Hepatocyte (in vitro differentiated cells): Measurements from ENCODE around the gene KLHL30.

Source experiments
- CTCF ChIP-seq: fragments of 200-600 bp; sonication (generic); IDR thresholded peaks from 2 replicates; pipeline ENCODE4 v1.5.1; 2016; ENCODE audit warnings: antibody characterized with exemption, mild to moderate bottlenecking; ENCODE audit not compliant: poor library complexity
- EZH2phosphoT487 ChIP-seq: fragments of 200-600 bp; sonication (generic); IDR thresholded peaks from one replicate; pipeline ENCODE4 v1.6.1; 2018; ENCODE audit warnings: antibody characterized with exemption, mild to moderate bottlenecking, low read depth, moderate library complexity; ENCODE audit not compliant: unreplicated experiment, severe bottlenecking

- TF ChIP-seq CTCF (no peak), EZH2phosphoT487 (no peak)
Measured at GRCh38 chr2:238101891-238102841, 36.3 kb upstream of the KLHL30 start.
